GM19238 (cell line): ENCODE measurements around the gene TRIM16.
"Not testable (repeated sequence)": the region's sequence is repeated elsewhere in the genome, so short reads cannot be mapped to it uniquely, and the experiment has no call there.

Source experiments
- DNase-seq: peaks from one replicate; pipeline ENCODE4 v3.0.0; 2011; ENCODE audit warnings: low spot score; ENCODE audit not compliant: insufficient read length

Gene TRIM16

DNA sequence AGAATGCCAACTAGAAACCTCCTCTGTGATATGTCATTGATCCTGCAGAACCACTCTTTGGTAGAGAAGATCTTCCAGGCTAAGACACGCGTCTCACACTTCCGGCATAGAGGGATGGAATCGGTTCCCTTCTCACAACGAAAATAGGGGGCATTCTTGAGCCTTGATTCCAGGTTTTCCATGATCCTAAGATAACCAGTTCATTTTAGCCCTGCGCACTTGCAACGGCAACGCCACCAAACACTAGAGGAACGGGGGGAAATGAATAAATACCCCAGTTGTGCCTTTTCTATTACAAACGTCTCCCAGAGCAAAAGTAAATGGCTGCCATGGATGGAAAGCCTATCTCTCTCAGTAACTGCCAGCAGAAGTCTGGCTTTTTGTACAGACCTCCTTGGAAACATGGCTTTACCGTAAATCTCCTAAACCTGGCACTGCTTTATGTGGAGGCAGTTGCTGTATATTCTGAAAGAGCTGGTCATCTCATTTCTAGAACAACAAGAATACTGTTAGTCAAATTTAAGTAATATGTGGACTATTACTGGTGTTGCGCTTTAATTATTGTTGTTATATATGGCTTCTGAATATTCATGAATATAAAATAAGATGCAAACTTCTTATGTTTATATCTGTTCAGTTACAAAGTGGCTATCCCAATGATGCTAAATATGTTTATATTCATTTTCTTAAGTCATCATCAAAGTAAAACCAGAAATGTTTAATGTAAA, 64.6 kb downstream of the TRIM16 start, which contains the start of gene FBXW10B:
TSS of gene FBXW10B (minus strand) at position 374 of the 728 bp plus-strand sequence. CDS start at position 182, 192 bp downstream.
- DNase-seq: not testable (repeated sequence)

DNA sequence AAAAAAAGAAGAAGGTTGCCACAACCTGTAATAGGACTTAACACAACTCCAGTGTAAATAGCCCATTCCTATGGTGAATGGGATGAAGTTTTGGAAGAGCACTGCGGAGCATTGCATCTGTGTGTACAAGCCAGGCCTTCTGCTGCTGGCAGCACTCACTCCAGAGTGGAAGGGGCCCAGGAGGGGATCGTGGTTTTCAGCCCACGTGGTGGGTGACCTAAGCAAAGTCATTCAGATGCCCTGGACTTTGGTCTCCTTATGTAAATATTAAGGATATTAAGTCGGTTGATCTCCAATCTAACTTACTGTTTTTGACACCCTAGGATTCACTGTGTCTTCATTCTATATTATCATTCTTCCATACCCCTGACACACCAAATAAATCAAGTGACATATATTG, 67.3 kb downstream of the TRIM16 start:
- DNase-seq: not testable (repeated sequence)

DNA sequence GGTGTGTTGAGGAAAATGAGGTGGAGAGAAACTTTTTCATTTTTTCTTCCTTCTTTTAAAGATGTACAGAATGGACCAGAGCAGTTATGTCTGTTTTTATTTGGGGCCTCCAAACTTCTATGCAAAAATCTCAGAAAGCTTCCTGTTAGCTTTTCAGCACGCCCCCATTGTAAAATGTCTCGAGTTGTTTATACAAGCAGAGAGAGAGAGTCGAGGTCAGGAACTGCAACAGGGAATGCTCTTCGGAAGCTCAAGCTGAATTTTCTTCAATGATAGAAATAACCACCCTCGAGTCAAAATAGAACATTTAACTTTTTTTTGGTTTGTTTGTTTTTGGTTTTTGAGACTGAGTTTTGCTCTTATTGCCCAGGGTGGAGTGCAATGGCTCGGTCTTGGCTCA, 68.3 kb downstream of the TRIM16 start:
- not testable (repeated sequence) for DNase-seq

GRCh38 chr17:15613111-15613510, 71.0 kb downstream of the TRIM16 start:
- not testable (repeated sequence) for DNase-seq

- not testable (repeated sequence) for DNase-seq
These were observed 91.2 kb downstream of the TRIM16 start for GRCh38 chr17:15592960-15593359.

GRCh38 chr17:15591986-15592385, 92.1 kb downstream of the TRIM16 start:
- not testable (repeated sequence) for DNase-seq

- not testable (repeated sequence) for DNase-seq
These were observed 93.3 kb downstream of the TRIM16 start for GRCh38 chr17:15590844-15591243.

- not testable (repeated sequence) for DNase-seq
These were observed 94.3 kb downstream of the TRIM16 start for GRCh38 chr17:15589544-15590536.

GRCh38 chr17:15588017-15588416, 96.1 kb downstream of the TRIM16 start:
- DNase-seq: not testable (repeated sequence)

- not testable (repeated sequence) for DNase-seq
These were observed 100.8 kb downstream of the TRIM16 start for GRCh38 chr17:15583313-15583712.

DNA sequence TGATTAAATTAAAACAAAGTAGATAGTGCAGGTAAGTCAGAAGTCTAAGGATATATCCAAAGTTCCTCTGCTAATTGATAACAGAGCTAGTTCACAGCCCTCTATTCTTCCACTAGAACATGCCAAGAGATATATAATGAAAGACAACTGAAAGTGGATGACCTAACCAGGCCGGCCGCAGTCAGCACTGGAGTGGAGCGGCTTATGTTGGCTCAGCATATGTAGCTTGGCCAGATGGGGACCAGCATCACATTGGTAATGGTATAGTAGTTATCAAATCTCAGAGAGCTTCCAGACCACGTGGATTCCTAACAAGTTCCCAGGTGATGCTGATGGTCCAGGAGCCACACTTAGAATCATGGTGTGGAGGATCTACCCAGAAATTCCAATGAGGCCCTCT, 102.6 kb downstream of the TRIM16 start:
- DNase-seq: not testable (repeated sequence)
